ENCODE results near the gene SH2D3A.

DNA sequence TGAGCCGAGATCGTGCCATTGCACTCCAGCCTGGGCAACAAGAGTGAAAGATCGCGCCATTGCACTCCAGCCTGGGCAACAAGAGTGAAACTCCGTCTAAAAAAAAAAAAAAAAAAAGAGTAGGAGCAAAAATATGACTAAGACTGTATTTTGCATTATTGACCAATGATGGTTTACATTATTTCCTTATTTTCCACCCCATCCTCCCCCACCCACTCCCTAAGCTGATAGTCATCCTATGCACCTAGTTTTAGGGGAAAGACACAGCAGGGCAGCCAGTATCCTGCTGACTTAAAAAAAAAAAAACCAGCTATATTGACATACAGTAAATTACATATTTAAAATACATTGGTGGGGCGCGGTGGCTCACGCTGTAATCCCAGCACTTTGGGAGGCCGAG is 30.4 kb upstream of the SH2D3A start:
- TF ChIP-seq, protein P1, sequence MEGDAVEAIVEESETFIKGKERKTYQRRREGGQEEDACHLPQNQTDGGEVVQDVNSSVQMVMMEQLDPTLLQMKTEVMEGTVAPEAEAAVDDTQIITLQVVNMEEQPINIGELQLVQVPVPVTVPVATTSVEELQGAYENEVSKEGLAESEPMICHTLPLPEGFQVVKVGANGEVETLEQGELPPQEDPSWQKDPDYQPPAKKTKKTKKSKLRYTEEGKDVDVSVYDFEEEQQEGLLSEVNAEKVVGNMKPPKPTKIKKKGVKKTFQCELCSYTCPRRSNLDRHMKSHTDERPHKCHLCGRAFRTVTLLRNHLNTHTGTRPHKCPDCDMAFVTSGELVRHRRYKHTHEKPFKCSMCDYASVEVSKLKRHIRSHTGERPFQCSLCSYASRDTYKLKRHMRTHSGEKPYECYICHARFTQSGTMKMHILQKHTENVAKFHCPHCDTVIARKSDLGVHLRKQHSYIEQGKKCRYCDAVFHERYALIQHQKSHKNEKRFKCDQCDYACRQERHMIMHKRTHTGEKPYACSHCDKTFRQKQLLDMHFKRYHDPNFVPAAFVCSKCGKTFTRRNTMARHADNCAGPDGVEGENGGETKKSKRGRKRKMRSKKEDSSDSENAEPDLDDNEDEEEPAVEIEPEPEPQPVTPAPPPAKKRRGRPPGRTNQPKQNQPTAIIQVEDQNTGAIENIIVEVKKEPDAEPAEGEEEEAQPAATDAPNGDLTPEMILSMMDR (IDR thresholded peaks at IDR 0.05): no peak
- no peak for TF ChIP-seq POLR2A (IDR thresholded peaks at IDR 0.05)

All from thyroid gland (tissue), 4 donors.